Hepatocyte (in vitro differentiated cells): Measurements from ENCODE around the gene GUK1. TPM values are rescaled to one million over a fixed set of nuclear protein-coding genes. Genes with fewer than 3 reads are reported as not detected.

Source experiments
- DNase-seq: peaks from one replicate; pipeline ENCODE4 v3.0.0-alpha.2; 2016; ENCODE audit warnings: low spot score
- H2AFZ ChIP-seq: fragments of 200-600 bp; sonication (generic); 2 replicates; pipeline ENCODE4 v1.6.0; 2016; ENCODE audit warnings: antibody characterized with exemption, mild to moderate bottlenecking
- H3K27ac ChIP-seq: fragments of 200-600 bp; sonication (generic); 2 replicates; pipeline ENCODE4 v1.5.1; 2016; ENCODE audit warnings: mild to moderate bottlenecking
- H3K27me3 ChIP-seq: fragments of 200-600 bp; sonication (generic); 2 replicates; pipeline ENCODE4 v1.6.1; 2016
- H3K36me3 ChIP-seq: fragments of 200-600 bp; sonication (generic); replicated peaks from 2 replicates; pipeline ENCODE4 v1.5.1; 2016; ENCODE audit warnings: low read depth; ENCODE audit not compliant: insufficient read depth
- H3K4me1 ChIP-seq: fragments of 200-600 bp; sonication (generic); 2 replicates; pipeline ENCODE4 v1.5.1; 2016; ENCODE audit warnings: mild to moderate bottlenecking, moderate library complexity; ENCODE audit not compliant: insufficient read depth
- H3K4me2 ChIP-seq: fragments of 200-600 bp; sonication (generic); 2 replicates; pipeline ENCODE4 v1.6.0; 2016
- H3K4me3 ChIP-seq: fragments of 200-600 bp; sonication (generic); 2 replicates; pipeline ENCODE4 v1.5.1; 2016; ENCODE audit warnings: mild to moderate bottlenecking
- H3K79me2 ChIP-seq: fragments of 200-600 bp; sonication (generic); 2 replicates; pipeline ENCODE4 v1.6.0; 2017; ENCODE audit warnings: mild to moderate bottlenecking
- H3K9me2 ChIP-seq: fragments of 200-600 bp; sonication (generic); replicated peaks from 2 replicates; pipeline ENCODE4 v1.6.0; 2017; ENCODE audit warnings: mild to moderate bottlenecking; ENCODE audit not compliant: insufficient read depth
- H3K9me3 ChIP-seq: fragments of 200-600 bp; sonication (generic); 2 replicates; pipeline ENCODE4 v1.5.1; 2016; ENCODE audit warnings: low read depth, mild to moderate bottlenecking
- H4K20me1 ChIP-seq: fragments of 200-600 bp; sonication (generic); 2 replicates; pipeline ENCODE4 v1.6.0; 2016; ENCODE audit warnings: mild to moderate bottlenecking; ENCODE audit not compliant: insufficient read depth, poor library complexity, severe bottlenecking
- CTCF ChIP-seq: fragments of 200-600 bp; sonication (generic); IDR thresholded peaks from 2 replicates; pipeline ENCODE4 v1.5.1; 2016; ENCODE audit warnings: antibody characterized with exemption, mild to moderate bottlenecking; ENCODE audit not compliant: poor library complexity
- EZH2 ChIP-seq: fragments of 200-600 bp; sonication (generic); IDR thresholded peaks from 2 replicates; pipeline ENCODE4 v1.6.1; 2016; ENCODE audit warnings: antibody characterized with exemption, mild to moderate bottlenecking, borderline replicate concordance
- EZH2phosphoT487 ChIP-seq: fragments of 200-600 bp; sonication (generic); IDR thresholded peaks from one replicate; pipeline ENCODE4 v1.6.1; 2018; ENCODE audit warnings: antibody characterized with exemption, mild to moderate bottlenecking, low read depth, moderate library complexity; ENCODE audit not compliant: unreplicated experiment, severe bottlenecking
- whole genome bisulfite sequencing: methylation state at CpG from one replicate; pipeline ENCODE4 v1.1.6; 2016; ENCODE audit warnings: low lambda C conversion rate; ENCODE audit errors: missing lambda C conversion rate; 5-methylcytosine and 5-hydroxymethylcytosine counted together
- polyA plus RNA-seq: library from polyadenylated mRNA; unstranded; fragments of >200 nt; fragmentation: Nextera tagmentation; extraction: Ambion mirVana; gene quantifications from 2 replicates; pipeline ENCODE4 v1.2.1, GENCODE V29; 2016
- total RNA-seq: library from RNA; depleted of rRNA; stranded (reverse); fragments of >200 nt; gene quantifications from 2 replicates; pipeline ENCODE4 v1.2.3, GENCODE V29; 2014

GUK1 gene
- total and polyA plus RNA-seq, 2 experiments from 2014 or later, result 158 to 368 TPM

- no peak for TF ChIP-seq EZH2phosphoT487
- TF ChIP-seq EZH2, result no peak
- TF ChIP-seq CTCF, result no peak
- WGBS, result 80% methylated on average over 5 of the region's 5 CpGs
These were observed 14.9 kb upstream of the GUK1 start for GRCh38 chr1:228125185-228125584.

GRCh38 chr1:228131766-228132165 is 8.3 kb upstream of the GUK1 start:
- no peak for TF ChIP-seq CTCF
- no peak for TF ChIP-seq EZH2
- TF ChIP-seq EZH2phosphoT487, result no peak
- WGBS, result 72% methylated on average over 2 of the region's 2 CpGs
- no peaks in the 10 kb centered on the region for H3K36me3 ChIP-seq
- H3K9me3 ChIP-seq, result no peaks in the 10 kb centered on the region
- H3K27ac ChIP-seq, result peak overlapping the region; percentile 77
- H3K9me2 ChIP-seq, result no peaks in the 10 kb centered on the region
- H3K4me2 ChIP-seq, result peak overlapping the region; percentile 12
- H3K27me3 ChIP-seq, result no peaks in the 10 kb centered on the region
- H4K20me1 ChIP-seq, result no peaks in the 10 kb centered on the region
- H3K4me3 ChIP-seq, result no peak overlapping the region
- DNase-seq, result no peak
- H3K79me2 ChIP-seq, result no peaks in the 10 kb centered on the region
- no peaks in the 10 kb centered on the region for H3K4me1 ChIP-seq
- H2AFZ ChIP-seq, result no peak overlapping the region

More at GRCh38 chr1:228125185-228125584, 14.9 kb upstream of the GUK1 start:
- no peaks in the 10 kb centered on the region for H4K20me1 ChIP-seq
- no peak overlapping the region for H2AFZ ChIP-seq
- no peaks in the 10 kb centered on the region for H3K36me3 ChIP-seq
- peaks cover 6% of the 10 kb centered on the region for H3K4me1 ChIP-seq
- H3K27ac ChIP-seq, result no peak overlapping the region
- H3K9me2 ChIP-seq, result no peaks in the 10 kb centered on the region
- H3K4me3 ChIP-seq, result no peak overlapping the region
- H3K79me2 ChIP-seq, result no peaks in the 10 kb centered on the region
- no peak for DNase-seq
- no peaks in the 10 kb centered on the region for H3K27me3 ChIP-seq
- no peaks in the 10 kb centered on the region for H3K9me3 ChIP-seq
- H3K4me2 ChIP-seq, result no peak overlapping the region

GRCh38 chr1:228134591-228134990 is 5.5 kb upstream of the GUK1 start:
- Histone ChIP-seq H3K27ac (no peak overlapping the region), H3K4me3 (no peak overlapping the region), H3K27me3 (no peaks in the 10 kb centered on the region), H3K4me1 (no peaks in the 10 kb centered on the region), H3K4me2 (no peak overlapping the region), H3K36me3 (no peaks in the 10 kb centered on the region), H3K9me3 (no peaks in the 10 kb centered on the region), H3K9me2 (no peaks in the 10 kb centered on the region), H3K79me2 (no peaks in the 10 kb centered on the region), H2AFZ (no peak overlapping the region), H4K20me1 (no peaks in the 10 kb centered on the region)
- DNase-seq, result no peak
- TF ChIP-seq EZH2phosphoT487, result no peak
- TF ChIP-seq CTCF, result no peak
- TF ChIP-seq EZH2, result no peak
- WGBS, result 95% methylated on average over 12 of the region's 12 CpGs

GRCh38 chr1:228136901-228137300 is 3.2 kb upstream of the GUK1 start:
- H3K9me3 ChIP-seq, result no peaks in the 10 kb centered on the region
- H3K9me2 ChIP-seq, result no peaks in the 10 kb centered on the region
- H3K36me3 ChIP-seq, result no peaks in the 10 kb centered on the region
- no peak for TF ChIP-seq EZH2phosphoT487
- TF ChIP-seq CTCF, result no peak
- TF ChIP-seq EZH2, result no peak
- no peak overlapping the region for H3K4me3 ChIP-seq
- no peak overlapping the region for H3K4me2 ChIP-seq
- H3K27ac ChIP-seq, result no peak overlapping the region
- H3K4me1 ChIP-seq, result peaks cover 11% of the 10 kb centered on the region
- H4K20me1 ChIP-seq, result peaks cover 15% of the 10 kb centered on the region
- 53% methylated on average over 1 of the region's 1 CpG for WGBS
- H3K79me2 ChIP-seq, result peaks cover 15% of the 10 kb centered on the region
- no peak for DNase-seq
- no peak overlapping the region for H2AFZ ChIP-seq
- H3K27me3 ChIP-seq, result no peaks in the 10 kb centered on the region
